ENCODE data around the gene FSIP2. TPM values are rescaled to one million over a fixed set of nuclear protein-coding genes. Genes with fewer than 3 reads are reported as not detected.

The FSIP2 gene, protein sequence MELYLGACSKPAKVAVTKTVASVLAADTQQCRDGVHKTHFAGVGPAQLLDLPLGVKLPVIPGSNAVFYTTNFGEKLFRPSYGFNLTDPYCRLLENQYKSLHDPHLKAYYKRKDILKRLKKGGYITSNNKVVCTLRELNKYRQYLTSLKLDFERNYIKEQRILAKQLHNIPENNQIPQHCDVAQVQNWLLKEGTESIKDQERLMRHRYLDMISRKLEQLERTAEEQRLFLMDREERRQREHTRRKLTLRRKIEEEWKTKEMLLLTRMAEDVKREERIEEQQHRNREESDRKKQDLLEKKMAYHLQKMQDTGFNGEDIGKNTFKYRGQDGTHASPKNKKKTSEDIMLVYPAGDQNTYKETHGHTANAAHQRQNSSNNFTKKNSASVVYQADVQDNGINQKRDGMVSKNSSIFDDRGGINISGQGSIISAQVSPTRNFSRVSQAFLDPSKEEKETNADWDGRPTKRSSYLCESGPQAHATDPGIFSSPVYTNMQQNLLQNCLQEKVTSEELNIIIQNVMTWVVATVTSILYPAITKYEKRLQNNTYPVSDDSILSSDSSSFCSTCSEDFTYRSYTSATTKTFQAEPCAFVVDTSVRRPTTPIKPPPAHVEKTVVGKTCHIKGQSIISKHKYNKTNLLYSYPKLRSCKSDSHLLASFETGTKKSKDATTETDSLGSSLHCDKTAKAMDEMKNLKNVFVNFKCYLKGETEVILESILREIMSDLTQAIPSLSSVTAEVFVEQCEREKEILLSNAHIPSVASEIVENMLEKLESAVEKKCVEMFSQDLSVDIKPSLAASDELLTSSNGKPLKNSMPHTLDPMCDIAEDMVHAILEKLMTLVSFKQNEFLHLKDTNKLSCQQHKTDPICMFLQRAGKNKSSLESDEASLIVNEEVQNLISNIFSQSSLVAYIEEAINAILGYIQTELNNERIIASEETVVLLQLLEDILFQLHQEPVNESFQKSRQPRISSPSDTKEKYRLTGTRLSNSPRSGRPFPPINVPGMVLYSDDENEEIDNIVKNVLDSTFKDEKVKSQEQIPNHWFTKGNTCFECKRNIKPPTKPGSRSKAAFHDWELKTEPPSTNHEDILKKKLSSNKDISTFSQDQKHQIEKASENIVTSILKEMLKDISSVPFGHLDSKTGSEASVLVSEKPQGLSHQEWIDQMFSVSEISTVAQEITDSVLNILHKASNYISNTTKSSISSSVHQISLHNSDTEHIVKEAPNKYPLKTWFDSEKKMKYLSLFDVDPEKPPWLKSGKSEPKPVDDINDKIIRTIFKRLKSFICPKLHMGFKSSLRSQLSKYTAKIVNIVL (N-terminal part only)
- polyA plus RNA-seq (2012; ENCODE audit: low read depth, missing spikeins) = 0.05 TPM

- DNase-seq (ENCODE audit: insufficient read length, low spot score) = peak; percentile 41
- no peak for FAIRE-seq
- TF ChIP-seq POLR2A (IDR thresholded peaks at IDR 0.05; ENCODE audit: low read depth, low read length) (no peak), POU2F2 (IDR thresholded peaks at IDR 0.05; ENCODE audit: low read depth, low read length) (no peak), POLR2AphosphoS5 (IDR thresholded peaks at IDR 0.05; ENCODE audit: low read depth, low read length) (no peak), PAX5 (IDR thresholded peaks at IDR 0.05; ENCODE audit: insufficient read depth, low read length, severe bottlenecking) (no peak), TAF1 (IDR thresholded peaks at IDR 0.05; ENCODE audit: low read depth, low read length) (no peak), SPI1 (IDR thresholded peaks at IDR 0.05; ENCODE audit: low read depth, low read length) (no peak)
These were observed at the start of gene FSIP2 for GRCh38 chr2:185738679-185739472. Gene FSIP2, plus strand, starts transcription at chr2:185738804. Its CDS starts 91 bp downstream, at chr2:185738895.

DNA sequence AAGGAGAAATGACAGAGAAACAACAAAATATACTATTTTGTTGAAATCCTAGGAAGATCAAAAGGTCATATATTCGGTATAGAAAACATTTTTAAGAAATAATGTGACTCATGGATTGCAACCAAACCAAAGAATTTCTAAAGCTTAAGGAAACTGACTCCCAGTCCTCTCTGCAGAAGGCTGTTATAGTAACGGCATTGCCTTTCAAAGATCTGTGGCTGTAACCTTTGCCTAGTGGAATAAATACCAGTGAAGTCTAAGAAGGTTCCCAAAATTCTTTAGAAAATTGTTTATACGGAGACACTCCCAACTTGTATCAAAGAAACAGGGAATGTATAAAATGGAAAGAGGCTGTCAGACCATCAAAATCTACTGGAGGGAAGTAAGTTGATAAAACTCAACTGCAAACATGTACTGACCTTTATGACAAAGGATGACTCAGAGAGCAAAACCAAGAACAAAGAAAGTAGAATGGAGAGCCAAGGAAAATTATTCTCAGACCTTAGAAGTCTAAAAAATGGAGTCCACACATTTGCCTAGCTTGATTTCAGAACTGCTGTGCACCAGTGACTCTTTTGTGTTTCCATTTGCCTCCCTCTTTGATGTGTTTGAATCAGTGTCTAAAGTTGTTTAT lies 48.6 kb upstream of the FSIP2 start:
- TF ChIP-seq TAF1 (IDR thresholded peaks at IDR 0.05; ENCODE audit: low read depth, low read length) = no peak
- no peak for TF ChIP-seq POLR2A (IDR thresholded peaks at IDR 0.05; ENCODE audit: low read depth, low read length)
- no peak for TF ChIP-seq SPI1 (IDR thresholded peaks at IDR 0.05; ENCODE audit: low read depth, low read length)
- no peak for TF ChIP-seq PAX5 (IDR thresholded peaks at IDR 0.05; ENCODE audit: insufficient read depth, low read length, severe bottlenecking)
- TF ChIP-seq POU2F2 (IDR thresholded peaks at IDR 0.05; ENCODE audit: low read depth, low read length) = no peak
- TF ChIP-seq POLR2AphosphoS5 (IDR thresholded peaks at IDR 0.05; ENCODE audit: low read depth, low read length) = no peak
- no peak for DNase-seq (ENCODE audit: insufficient read length, low spot score)
- no peak for FAIRE-seq

GRCh38 chr2:185695711-185696235 lies 42.8 kb upstream of the FSIP2 start:
- no peak for FAIRE-seq
- no peak for DNase-seq (ENCODE audit: insufficient read length, low spot score)
- no peak for TF ChIP-seq POLR2A (IDR thresholded peaks at IDR 0.05; ENCODE audit: low read depth, low read length)
- TF ChIP-seq SPI1 (IDR thresholded peaks at IDR 0.05; ENCODE audit: low read depth, low read length) = peak; percentile 61

DNA sequence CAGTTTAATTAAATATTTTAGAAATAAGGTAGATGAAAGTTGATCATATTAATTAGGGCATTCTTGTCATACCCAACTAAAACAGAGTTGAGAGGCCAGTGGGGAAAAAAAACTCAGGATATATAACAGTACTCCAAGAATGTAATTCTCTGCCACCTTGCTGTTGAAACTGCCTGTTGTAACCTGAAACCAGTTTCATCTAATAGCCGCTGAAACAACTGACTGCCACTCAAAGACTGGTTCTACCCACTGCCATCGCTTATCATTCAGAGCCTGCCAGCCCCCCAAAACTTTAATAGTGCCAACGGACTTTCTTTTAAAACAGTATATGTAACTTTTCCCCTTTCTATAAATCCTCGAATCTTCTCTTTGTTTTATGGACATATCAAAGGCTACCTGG lies 37.7 kb upstream of the FSIP2 start:
- TF ChIP-seq SPI1 (IDR thresholded peaks at IDR 0.05; ENCODE audit: low read depth, low read length) = no peak
- TF ChIP-seq POLR2A (IDR thresholded peaks at IDR 0.05; ENCODE audit: low read depth, low read length) = no peak
- TF ChIP-seq TAF1 (IDR thresholded peaks at IDR 0.05; ENCODE audit: low read depth, low read length) = no peak
- TF ChIP-seq POU2F2 (IDR thresholded peaks at IDR 0.05; ENCODE audit: low read depth, low read length) = no peak
- no peak for TF ChIP-seq POLR2AphosphoS5 (IDR thresholded peaks at IDR 0.05; ENCODE audit: low read depth, low read length)
- no peak for TF ChIP-seq PAX5 (IDR thresholded peaks at IDR 0.05; ENCODE audit: insufficient read depth, low read length, severe bottlenecking)
- FAIRE-seq (no peak), DNase-seq (ENCODE audit: insufficient read length, low spot score) (no peak)

DNA sequence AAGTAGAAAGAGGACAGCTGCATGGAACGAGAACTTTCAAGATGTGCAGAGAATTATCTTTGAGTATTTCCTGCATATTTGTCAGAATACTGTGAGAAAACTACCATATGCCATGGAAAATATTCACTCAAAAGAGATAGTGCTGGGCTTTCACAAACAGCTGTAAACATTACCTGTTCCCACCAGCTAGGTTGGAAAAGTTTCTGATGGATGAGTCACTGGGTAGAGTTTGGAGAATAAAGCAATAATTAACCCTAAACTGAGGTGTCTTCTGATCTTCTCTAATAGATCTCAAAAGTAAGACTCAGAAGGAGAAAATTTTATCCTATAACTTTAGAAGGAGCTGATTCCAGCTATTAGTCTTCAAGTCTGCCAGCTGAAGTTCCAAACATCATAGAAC lies 3.9 kb upstream of the FSIP2 start:
- DNase-seq (ENCODE audit: insufficient read length, low spot score) (no peak), FAIRE-seq (no peak)
- TF ChIP-seq POLR2AphosphoS5 (IDR thresholded peaks at IDR 0.05; ENCODE audit: low read depth, low read length) (no peak), TAF1 (IDR thresholded peaks at IDR 0.05; ENCODE audit: low read depth, low read length) (no peak), POLR2A (IDR thresholded peaks at IDR 0.05; ENCODE audit: low read depth, low read length) (no peak), PAX5 (IDR thresholded peaks at IDR 0.05; ENCODE audit: insufficient read depth, low read length, severe bottlenecking) (no peak), SPI1 (IDR thresholded peaks at IDR 0.05; ENCODE audit: low read depth, low read length) (no peak), POU2F2 (IDR thresholded peaks at IDR 0.05; ENCODE audit: low read depth, low read length) (no peak)

DNA sequence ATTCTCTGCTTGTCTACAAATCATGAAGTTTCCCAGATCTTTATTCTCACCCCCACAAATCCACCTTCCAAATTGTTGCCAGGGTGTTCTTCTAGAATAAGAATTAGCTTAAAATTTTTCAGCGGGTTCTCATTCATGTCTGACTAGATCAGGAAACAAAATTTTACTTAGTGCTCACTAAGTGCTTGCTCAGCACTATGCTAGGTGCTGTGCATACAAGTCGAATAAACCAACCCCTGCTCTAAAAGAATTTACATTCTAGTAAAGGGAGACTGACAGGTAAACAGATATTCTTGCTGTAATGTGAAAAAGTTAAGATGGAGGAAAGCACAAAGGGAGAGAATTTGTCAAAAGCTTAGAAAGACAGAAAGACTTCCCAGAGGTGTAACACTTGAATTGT lies 2.4 kb upstream of the FSIP2 start:
- TF ChIP-seq POLR2AphosphoS5 (IDR thresholded peaks at IDR 0.05; ENCODE audit: low read depth, low read length) (no peak), TAF1 (IDR thresholded peaks at IDR 0.05; ENCODE audit: low read depth, low read length) (no peak), POLR2A (IDR thresholded peaks at IDR 0.05; ENCODE audit: low read depth, low read length) (no peak), PAX5 (IDR thresholded peaks at IDR 0.05; ENCODE audit: insufficient read depth, low read length, severe bottlenecking) (no peak), POU2F2 (IDR thresholded peaks at IDR 0.05; ENCODE audit: low read depth, low read length) (no peak), SPI1 (IDR thresholded peaks at IDR 0.05; ENCODE audit: low read depth, low read length) (no peak)
- no peak for FAIRE-seq
- no peak for DNase-seq (ENCODE audit: insufficient read length, low spot score)

GRCh38 chr2:185745864-185746859 lies 7.6 kb downstream of the FSIP2 start:
- DNase-seq (ENCODE audit: insufficient read length, low spot score) (no peak), FAIRE-seq (no peak)

More at GRCh38 chr2:185745864-185746859, 7.6 kb downstream of the FSIP2 start:
- TF ChIP-seq POLR2A (IDR thresholded peaks at IDR 0.05; ENCODE audit: low read depth, low read length) (no peak), POLR2AphosphoS5 (IDR thresholded peaks at IDR 0.05; ENCODE audit: low read depth, low read length) (no peak), POU2F2 (IDR thresholded peaks at IDR 0.05; ENCODE audit: low read depth, low read length) (no peak), TAF1 (IDR thresholded peaks at IDR 0.05; ENCODE audit: low read depth, low read length) (no peak)
